ENCODE results near the gene CHCHD10. TPM values are rescaled to one million over a fixed set of nuclear protein-coding genes. Genes with fewer than 3 reads are reported as not detected.
"Not testable (repeated sequence)": the region's sequence is repeated elsewhere in the genome, so short reads cannot be mapped to it uniquely, and the experiment has no call there.

The CHCHD10 gene
- total and polyA plus RNA-seq, 3 experiments from 2014 or later: 34.0 to 186 (median 172) TPM

GRCh38 chr22:23749841-23750301 lies 17.9 kb downstream of the CHCHD10 start:
- H3K27me3 Mint-ChIP-seq: no peaks in the 10 kb centered on the region
- H3K9me3 Mint-ChIP-seq: peaks cover 0 to 3% (median 0%) of the 10 kb centered on the region in 5 donors
- peak overlapping the region in 4 of 8 donors; percentile 70 to 89 (median 83) for H3K27ac Mint-ChIP-seq
- ChIA-PET POLR2A (no interaction called here), CTCF (interaction anchor here (1.3 to 1.8 kb wide), 3 partner anchors 10 to 21 kb away, joined by 5 to 7 read pairs (median 5); no protein-coding TSS in a partner anchor)
- peak overlapping the region; percentile 74 for H3K4me3 ChIP-seq (ENCODE audit: low read length)
- no peaks in the 10 kb centered on the region for H3K9me3 ChIP-seq (ENCODE audit: low read length)
- H3K27me3 ChIP-seq (ENCODE audit: insufficient read depth, low read length, poor library complexity, severe bottlenecking): no peaks in the 10 kb centered on the region
- peak overlapping the region; percentile 48 for H3K27ac ChIP-seq (ENCODE audit: low read depth, low read length)
- H3K4me1 Mint-ChIP-seq: peaks cover 15 to 26% (median 24%) of the 10 kb centered on the region in 3 donors
- H3K4me3 Mint-ChIP-seq: peak overlapping the region; percentile 78 to 92 (median 80)
- peaks cover 4 to 9% (median 6%) of the 10 kb centered on the region in 3 donors for H3K36me3 Mint-ChIP-seq
- no peak for DNase-seq
- peaks cover 7% of the 10 kb centered on the region for H3K4me1 ChIP-seq (ENCODE audit: insufficient read depth, low read length)
- H3K36me3 ChIP-seq (ENCODE audit: insufficient read depth, low read length): peaks cover under 1% of the 10 kb centered on the region

- Mint-ChIP-seq H3K36me3 (peaks cover 20 to 32% (median 23%) of the 10 kb centered on the region in 3 donors), H3K4me3 (peak overlapping the region in 1 of 7 donors; percentile 49), H3K27ac (peak overlapping the region in 3 of 8 donors; percentile 38 to 82 (median 68)), H3K4me1 (peaks cover 14 to 21% (median 17%) of the 10 kb centered on the region in 3 donors), H3K27me3 (no peaks in the 10 kb centered on the region), H3K9me3 (peaks cover 2 to 10% (median 7%) of the 10 kb centered on the region in 5 donors)
- POLR2A ChIA-PET: no interaction called here
- Histone ChIP-seq H3K27me3 (ENCODE audit: insufficient read depth, low read length, poor library complexity, severe bottlenecking) (no peaks in the 10 kb centered on the region), H3K4me3 (ENCODE audit: low read length) (no peak overlapping the region), H3K27ac (ENCODE audit: low read depth, low read length) (no peak overlapping the region), H3K9me3 (ENCODE audit: low read length) (no peaks in the 10 kb centered on the region), H3K36me3 (ENCODE audit: insufficient read depth, low read length) (peaks cover 14% of the 10 kb centered on the region), H3K4me1 (ENCODE audit: insufficient read depth, low read length) (peaks cover 7% of the 10 kb centered on the region)
- CTCF ChIA-PET: no interaction called here
- no peak for DNase-seq
Measured at GRCh38 chr22:23745791-23746190, 22.0 kb downstream of the CHCHD10 start.

- Histone ChIP-seq H3K4me1 (ENCODE audit: insufficient read depth, low read length) (no peaks in the 10 kb centered on the region), H3K9me3 (ENCODE audit: low read length) (no peaks in the 10 kb centered on the region), H3K27me3 (ENCODE audit: insufficient read depth, low read length, poor library complexity, severe bottlenecking) (no peaks in the 10 kb centered on the region), H3K36me3 (ENCODE audit: insufficient read depth, low read length) (peaks cover 14% of the 10 kb centered on the region), H3K27ac (ENCODE audit: low read depth, low read length) (no peak overlapping the region), H3K4me3 (ENCODE audit: low read length) (no peak overlapping the region)
- POLR2A ChIA-PET: no interaction called here
- Mint-ChIP-seq H3K36me3 (peaks cover 20 to 32% (median 20%) of the 10 kb centered on the region in 3 donors), H3K27ac (no peak overlapping the region), H3K4me1 (peaks cover 5 to 9% (median 7%) of the 10 kb centered on the region in 3 donors), H3K9me3 (peaks cover 2 to 10% (median 7%) of the 10 kb centered on the region in 5 donors), H3K4me3 (no peak overlapping the region), H3K27me3 (no peaks in the 10 kb centered on the region)
- CTCF ChIA-PET: no interaction called here
- DNase-seq: no peak
Measured at GRCh38 chr22:23744485-23744884, 23.3 kb downstream of the CHCHD10 start.

GRCh38 chr22:23744001-23744400 lies 23.8 kb downstream of the CHCHD10 start:
- H3K4me3 Mint-ChIP-seq: no peak overlapping the region
- H3K4me1 Mint-ChIP-seq: peaks cover 5 to 9% (median 7%) of the 10 kb centered on the region in 3 donors
- Histone ChIP-seq H3K9me3 (ENCODE audit: low read length) (no peaks in the 10 kb centered on the region), H3K27me3 (ENCODE audit: insufficient read depth, low read length, poor library complexity, severe bottlenecking) (no peaks in the 10 kb centered on the region), H3K4me1 (ENCODE audit: insufficient read depth, low read length) (no peaks in the 10 kb centered on the region), H3K36me3 (ENCODE audit: insufficient read depth, low read length) (peaks cover 14% of the 10 kb centered on the region), H3K4me3 (ENCODE audit: low read length) (no peak overlapping the region), H3K27ac (ENCODE audit: low read depth, low read length) (no peak overlapping the region)
- H3K36me3 Mint-ChIP-seq: peaks cover 20 to 32% (median 20%) of the 10 kb centered on the region in 3 donors
- H3K9me3 Mint-ChIP-seq: peaks cover 2 to 10% (median 7%) of the 10 kb centered on the region in 5 donors
- no peak for DNase-seq
- ChIA-PET CTCF (no interaction called here), POLR2A (no interaction called here)
- H3K27me3 Mint-ChIP-seq: no peaks in the 10 kb centered on the region
- H3K27ac Mint-ChIP-seq: no peak overlapping the region

GRCh38 chr22:23743303-23743705 lies 24.5 kb downstream of the CHCHD10 start:
- H3K4me1 ChIP-seq (ENCODE audit: insufficient read depth, low read length): no peaks in the 10 kb centered on the region
- no peak for DNase-seq
- no peak overlapping the region for H3K4me3 ChIP-seq (ENCODE audit: low read length)
- H3K27me3 ChIP-seq (ENCODE audit: insufficient read depth, low read length, poor library complexity, severe bottlenecking): no peaks in the 10 kb centered on the region
- no peaks in the 10 kb centered on the region for H3K27me3 Mint-ChIP-seq
- H3K27ac Mint-ChIP-seq: peak overlapping the region in 1 of 8 donors; percentile 81
- CTCF ChIA-PET: no interaction called here
- no peak overlapping the region for H3K4me3 Mint-ChIP-seq
- peaks cover 20 to 32% (median 20%) of the 10 kb centered on the region in 3 donors for H3K36me3 Mint-ChIP-seq
- H3K9me3 ChIP-seq (ENCODE audit: low read length): no peaks in the 10 kb centered on the region
- peaks cover 5 to 9% (median 7%) of the 10 kb centered on the region in 3 donors for H3K4me1 Mint-ChIP-seq
- peaks cover 14% of the 10 kb centered on the region for H3K36me3 ChIP-seq (ENCODE audit: insufficient read depth, low read length)
- peaks cover 2 to 10% (median 7%) of the 10 kb centered on the region in 5 donors for H3K9me3 Mint-ChIP-seq
- POLR2A ChIA-PET: no interaction called here
- H3K27ac ChIP-seq (ENCODE audit: low read depth, low read length): no peak overlapping the region

GRCh38 chr22:23742505-23743264 lies 25.1 kb downstream of the CHCHD10 start:
- POLR2A ChIA-PET: no interaction called here
- Histone ChIP-seq H3K36me3 (ENCODE audit: insufficient read depth, low read length) (peaks cover 14% of the 10 kb centered on the region), H3K27me3 (ENCODE audit: insufficient read depth, low read length, poor library complexity, severe bottlenecking) (no peaks in the 10 kb centered on the region), H3K27ac (ENCODE audit: low read depth, low read length) (no peak overlapping the region), H3K4me3 (ENCODE audit: low read length) (no peak overlapping the region), H3K9me3 (ENCODE audit: low read length) (no peaks in the 10 kb centered on the region), H3K4me1 (ENCODE audit: insufficient read depth, low read length) (no peaks in the 10 kb centered on the region)
- Mint-ChIP-seq H3K4me3 (no peak overlapping the region), H3K9me3 (peaks cover 2 to 10% (median 7%) of the 10 kb centered on the region in 5 donors), H3K4me1 (peaks cover 5 to 9% (median 7%) of the 10 kb centered on the region in 3 donors), H3K27ac (peak overlapping the region in 1 of 8 donors; percentile 81), H3K27me3 (no peaks in the 10 kb centered on the region), H3K36me3 (peaks cover 20 to 32% (median 20%) of the 10 kb centered on the region in 3 donors)
- no peak for DNase-seq
- CTCF ChIA-PET: no interaction called here

- Histone ChIP-seq H3K4me3 (ENCODE audit: low read length) (no peak overlapping the region), H3K27me3 (ENCODE audit: insufficient read depth, low read length, poor library complexity, severe bottlenecking) (no peaks in the 10 kb centered on the region), H3K36me3 (ENCODE audit: insufficient read depth, low read length) (peaks cover 1% of the 10 kb centered on the region), H3K9me3 (ENCODE audit: low read length) (no peaks in the 10 kb centered on the region), H3K4me1 (ENCODE audit: insufficient read depth, low read length) (no peaks in the 10 kb centered on the region), H3K27ac (ENCODE audit: low read depth, low read length) (no peak overlapping the region)
- H3K36me3 Mint-ChIP-seq: peaks cover 0 to 6% (median 0%) of the 10 kb centered on the region in 3 donors
- no peaks in the 10 kb centered on the region for H3K27me3 Mint-ChIP-seq
- no peak overlapping the region for H3K4me3 Mint-ChIP-seq
- H3K9me3 Mint-ChIP-seq: no peaks in the 10 kb centered on the region
- H3K27ac Mint-ChIP-seq: peak overlapping the region in 1 of 8 donors; percentile 57
- CTCF ChIA-PET: interaction anchor here (0.7 to 1.3 kb wide), 4 partner anchors 10 to 518 kb away, joined by 3 to 4 read pairs (median 3); no protein-coding TSS in a partner anchor
- DNase-seq: no peak
- no peaks in the 10 kb centered on the region for H3K4me1 Mint-ChIP-seq
- POLR2A ChIA-PET: no interaction called here
Measured at GRCh38 chr22:23737696-23738095, 30.1 kb downstream of the CHCHD10 start.

GRCh38 chr22:23728108-23728507 lies 39.7 kb downstream of the CHCHD10 start:
- H3K36me3 ChIP-seq (ENCODE audit: insufficient read depth, low read length); H3K4me3 ChIP-seq (ENCODE audit: low read length); H3K4me3 Mint-ChIP-seq; H3K9me3 ChIP-seq (ENCODE audit: low read length); H3K4me1 ChIP-seq (ENCODE audit: insufficient read depth, low read length); DNase-seq; CTCF ChIA-PET; H3K27me3 ChIP-seq (ENCODE audit: insufficient read depth, low read length, poor library complexity, severe bottlenecking); H3K27ac Mint-ChIP-seq; H3K9me3 Mint-ChIP-seq; POLR2A ChIA-PET; H3K4me1 Mint-ChIP-seq; H3K27ac ChIP-seq (ENCODE audit: low read depth, low read length); H3K36me3 Mint-ChIP-seq: not testable (repeated sequence)
- H3K27me3 Mint-ChIP-seq: peaks cover 5 to 11% of the 10 kb centered on the region in 2 donors

Data from CD8-positive, alpha-beta memory T cell (primary cell).